KMS-11 (cell line): ENCODE measurements around the gene PPP1R12B.
"Not testable (repeated sequence)": the region's sequence is repeated elsewhere in the genome, so short reads cannot be mapped to it uniquely, and the experiment has no call there.

ENCODE experiments used
- H2AFZ ChIP-seq: fragments of 200-600 bp; sonication (generic); 2 replicates; pipeline ENCODE4 v1.6.1; 2016; ENCODE audit warnings: antibody characterized with exemption, mixed run types, low read depth
- H3K27ac ChIP-seq: fragments of 200-600 bp; sonication (generic); 2 replicates; pipeline ENCODE4 v1.6.1; 2016; ENCODE audit warnings: mild to moderate bottlenecking, mixed run types
- H3K27me3 ChIP-seq: fragments of 200-600 bp; sonication (generic); 2 replicates; pipeline ENCODE4 v1.6.1; 2017; ENCODE audit warnings: mild to moderate bottlenecking, low read depth, mixed run types, moderate library complexity; ENCODE audit not compliant: insufficient read depth
- H3K36me3 ChIP-seq: fragments of 200-600 bp; sonication (generic); 2 replicates; pipeline ENCODE4 v1.6.1; 2017; ENCODE audit warnings: mild to moderate bottlenecking, mixed run types; ENCODE audit not compliant: insufficient read depth
- H3K4me1 ChIP-seq: fragments of 200-600 bp; sonication (generic); 2 replicates; pipeline ENCODE4 v1.6.1; 2016; ENCODE audit warnings: mild to moderate bottlenecking, low read depth, mixed run types; ENCODE audit not compliant: poor library complexity, severe bottlenecking
- H3K4me2 ChIP-seq: fragments of 200-600 bp; sonication (generic); 2 replicates; pipeline ENCODE4 v1.7.0; 2016; ENCODE audit warnings: mild to moderate bottlenecking, mixed run types
- H3K4me3 ChIP-seq: fragments of 200-600 bp; sonication (generic); IDR thresholded peaks from 2 replicates; pipeline ENCODE4 v1.6.1; 2017; ENCODE audit warnings: low read depth, low read length, mixed read lengths; ENCODE audit not compliant: insufficient read depth
- H3K79me2 ChIP-seq: fragments of 200-600 bp; sonication (generic); 2 replicates; pipeline ENCODE4 v1.6.1; 2016; ENCODE audit warnings: low read depth, mixed run types; ENCODE audit not compliant: insufficient read depth
- H3K9ac ChIP-seq: fragments of 200-600 bp; sonication (generic); 2 replicates; pipeline ENCODE4 v1.6.1; 2016; ENCODE audit warnings: mild to moderate bottlenecking, mixed run types
- H4K20me1 ChIP-seq: fragments of 200-600 bp; sonication (generic); 2 replicates; pipeline ENCODE4 v1.6.1; 2016; ENCODE audit warnings: mild to moderate bottlenecking, mixed run types; ENCODE audit not compliant: insufficient read depth
- CTCF ChIP-seq: fragments of 200-600 bp; sonication (generic); conservative IDR thresholded peaks from 2 replicates; pipeline ENCODE4 v1.6.1; 2017; ENCODE audit warnings: low read depth, mild to moderate bottlenecking, antibody characterized with exemption, low read length, moderate library complexity, mixed read lengths

The PPP1R12B gene

GRCh38 chr1:202540014-202540413, 191.5 kb downstream of the PPP1R12B start:
- no peaks in the 10 kb centered on the region for H3K36me3 ChIP-seq
- no peak overlapping the region for H3K9ac ChIP-seq
- no peaks in the 10 kb centered on the region for H3K27me3 ChIP-seq
- no peak overlapping the region for H2AFZ ChIP-seq
- no peak overlapping the region for H3K4me3 ChIP-seq
- TF ChIP-seq CTCF: no peak
- H3K4me2 ChIP-seq: no peak overlapping the region
- no peaks in the 10 kb centered on the region for H3K4me1 ChIP-seq
- no peak overlapping the region for H3K27ac ChIP-seq
- no peaks in the 10 kb centered on the region for H3K79me2 ChIP-seq
- no peaks in the 10 kb centered on the region for H4K20me1 ChIP-seq

- Histone ChIP-seq H3K27ac (no peak overlapping the region), H3K36me3 (no peaks in the 10 kb centered on the region), H3K4me3 (no peak overlapping the region), H3K9ac (no peak overlapping the region), H2AFZ (no peak overlapping the region), H3K27me3 (no peaks in the 10 kb centered on the region), H3K4me2 (no peak overlapping the region), H3K4me1 (peaks cover 3% of the 10 kb centered on the region), H4K20me1 (no peaks in the 10 kb centered on the region), H3K79me2 (no peaks in the 10 kb centered on the region)
- no peak for TF ChIP-seq CTCF
Measured at GRCh38 chr1:202540448-202540847, 191.9 kb downstream of the PPP1R12B start.

- not testable (repeated sequence) for H2AFZ ChIP-seq, H3K4me1 ChIP-seq, H3K27ac ChIP-seq, H3K4me3 ChIP-seq, H3K79me2 ChIP-seq, H3K27me3 ChIP-seq, H3K9ac ChIP-seq, H4K20me1 ChIP-seq, H3K4me2 ChIP-seq, H3K36me3 ChIP-seq
Measured at GRCh38 chr1:202540858-202541257, 192.4 kb downstream of the PPP1R12B start.

GRCh38 chr1:202542415-202542814, 193.9 kb downstream of the PPP1R12B start:
- H4K20me1 ChIP-seq, H3K27me3 ChIP-seq, H3K4me3 ChIP-seq, H3K4me2 ChIP-seq, H2AFZ ChIP-seq, H3K27ac ChIP-seq, H3K79me2 ChIP-seq, H3K9ac ChIP-seq, H3K36me3 ChIP-seq: not testable (repeated sequence)
- peaks cover 22% of the 10 kb centered on the region for H3K4me1 ChIP-seq

- H3K79me2 ChIP-seq, H3K27me3 ChIP-seq, H3K4me2 ChIP-seq, H3K36me3 ChIP-seq, H3K9ac ChIP-seq, H3K4me3 ChIP-seq, H2AFZ ChIP-seq, H3K27ac ChIP-seq, H4K20me1 ChIP-seq: not testable (repeated sequence)
- H3K4me1 ChIP-seq: peaks cover 33% of the 10 kb centered on the region
Measured at GRCh38 chr1:202543537-202543936, 195.0 kb downstream of the PPP1R12B start.

- H3K36me3 ChIP-seq, H3K9ac ChIP-seq, H3K4me2 ChIP-seq, H3K27ac ChIP-seq, H3K4me3 ChIP-seq, H3K79me2 ChIP-seq, H4K20me1 ChIP-seq, H3K27me3 ChIP-seq, H2AFZ ChIP-seq: not testable (repeated sequence)
- peaks cover 34% of the 10 kb centered on the region for H3K4me1 ChIP-seq
Measured at GRCh38 chr1:202544766-202545449, 196.4 kb downstream of the PPP1R12B start.

- not testable (repeated sequence) for H3K27ac ChIP-seq, H3K79me2 ChIP-seq, H3K4me3 ChIP-seq, H3K36me3 ChIP-seq, H2AFZ ChIP-seq, H3K9ac ChIP-seq, H4K20me1 ChIP-seq, H3K27me3 ChIP-seq
- H3K4me1 ChIP-seq: peaks cover 43% of the 10 kb centered on the region
- H3K4me2 ChIP-seq: peak overlapping the region; percentile 89
Measured at GRCh38 chr1:202545647-202546303, 197.3 kb downstream of the PPP1R12B start.

- Histone ChIP-seq H3K4me2 (peak overlapping the region; percentile 89), H3K4me1 (peaks cover 47% of the 10 kb centered on the region), H3K27ac (peak overlapping the region; percentile 34; the same call in 1 of the 2 replicates)
- H3K27me3 ChIP-seq, H3K4me3 ChIP-seq, H3K36me3 ChIP-seq, H4K20me1 ChIP-seq, H3K79me2 ChIP-seq, H3K9ac ChIP-seq, H2AFZ ChIP-seq: not testable (repeated sequence)
Measured at GRCh38 chr1:202546377-202546776, 197.9 kb downstream of the PPP1R12B start.
